H4 (cell line): Measurements from ENCODE around the gene PRKAG2. TPM values are rescaled to one million over a fixed set of nuclear protein-coding genes. Genes with fewer than 3 reads are reported as not detected.

ENCODE experiments used
- DNase-seq: peaks from one replicate; pipeline ENCODE4 v3.0.0-alpha.2; 2015; ENCODE audit warnings: low spot score
- total RNA-seq: library from RNA; depleted of rRNA; stranded (reverse); fragments of >200 nt; shearing (Covaris generic); gene quantifications from 2 replicates; pipeline ENCODE4 v1.2.3, GENCODE V29; 2014

The PRKAG2 gene
- total RNA-seq, 1 experiment from 2014 or later = 7.3 TPM

DNA sequence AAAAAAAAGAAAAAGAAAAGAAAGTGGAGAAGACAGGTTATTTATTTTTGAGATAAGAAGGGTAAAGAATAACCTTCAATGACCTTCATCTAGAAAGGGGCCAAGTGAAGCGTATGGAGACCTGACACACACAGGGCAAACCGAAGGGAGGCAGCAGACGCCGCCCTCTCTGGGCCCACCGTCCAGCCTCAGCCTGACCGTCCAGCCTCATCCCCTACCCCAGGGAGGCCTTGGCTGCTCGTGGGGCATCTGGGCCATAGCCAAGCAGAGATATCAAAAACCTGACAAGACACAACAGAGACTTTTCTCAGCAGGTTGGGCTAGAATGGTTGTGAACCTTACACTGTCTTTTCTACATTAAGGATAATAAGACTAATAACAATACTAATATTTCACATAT is 10.9 kb downstream of the PRKAG2 start:
- no peak for DNase-seq

DNA sequence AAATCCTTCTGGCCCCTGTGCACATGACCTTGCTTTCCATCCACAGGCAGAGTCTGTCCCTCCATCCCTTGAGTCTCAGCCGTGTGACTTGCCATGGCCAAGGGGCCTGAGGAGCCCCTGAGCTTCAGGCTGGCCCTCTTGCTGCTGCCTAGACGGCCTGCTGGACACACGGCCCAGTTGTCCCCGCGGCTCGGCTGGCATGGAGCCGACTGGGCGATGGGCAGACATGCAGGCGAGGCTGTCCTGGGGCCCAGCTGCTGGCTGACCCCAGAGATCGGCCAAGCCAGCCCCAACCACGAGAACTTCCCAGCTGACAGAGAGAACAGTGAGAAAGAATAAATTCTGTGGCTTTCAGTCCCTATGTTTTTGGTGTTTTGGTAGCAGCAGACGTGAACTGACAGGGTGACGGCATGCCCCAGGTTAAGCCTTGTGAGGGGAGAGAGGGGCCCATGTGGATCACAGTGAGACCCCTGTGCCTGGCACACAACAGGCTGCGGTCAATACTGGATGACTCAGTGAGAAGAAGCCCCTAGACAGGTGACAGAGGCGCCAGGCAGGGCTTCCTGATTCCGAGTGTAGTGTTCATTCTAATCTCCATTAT is 11.7 kb downstream of the PRKAG2 start:
- no peak for DNase-seq

DNA sequence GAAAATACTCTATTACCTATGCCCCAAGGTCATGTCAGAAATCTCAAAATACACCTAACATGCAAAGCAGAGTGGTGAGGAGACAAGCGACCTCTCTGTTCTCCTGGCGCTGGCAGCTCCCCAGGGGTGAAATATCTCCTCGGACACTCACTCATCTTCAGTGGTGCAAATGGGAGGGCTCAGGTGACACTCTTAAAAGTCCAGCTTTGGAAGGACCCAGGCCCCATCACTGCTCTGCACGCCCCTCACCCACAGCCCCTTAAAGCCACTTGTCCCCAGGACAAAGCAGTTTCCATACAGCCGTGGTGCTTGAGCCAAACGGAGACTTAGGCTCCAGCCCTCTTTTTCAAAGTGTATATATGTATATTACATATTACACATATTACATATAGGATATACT is 12.4 kb downstream of the PRKAG2 start:
- DNase-seq = no peak

DNA sequence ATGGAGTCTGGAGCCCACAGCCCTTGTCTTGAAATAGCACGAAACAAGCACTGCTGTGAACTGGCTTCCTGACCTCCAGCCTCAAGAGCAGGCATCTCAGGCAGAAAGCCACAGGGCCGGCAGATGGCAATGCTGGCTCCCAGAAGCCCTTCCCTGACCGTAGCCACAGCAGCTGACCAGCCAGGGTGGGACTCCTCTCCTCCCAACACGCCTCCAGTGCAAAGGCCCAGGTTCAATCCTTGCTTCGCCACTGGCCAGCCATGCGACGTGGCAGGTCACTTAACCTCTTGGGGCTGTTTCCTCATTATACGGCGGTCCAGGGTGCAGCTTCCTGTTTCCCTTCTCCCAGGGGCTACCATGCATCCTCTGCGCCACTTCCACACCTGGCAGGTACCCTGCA is 12.8 kb downstream of the PRKAG2 start:
- DNase-seq = no peak

DNA sequence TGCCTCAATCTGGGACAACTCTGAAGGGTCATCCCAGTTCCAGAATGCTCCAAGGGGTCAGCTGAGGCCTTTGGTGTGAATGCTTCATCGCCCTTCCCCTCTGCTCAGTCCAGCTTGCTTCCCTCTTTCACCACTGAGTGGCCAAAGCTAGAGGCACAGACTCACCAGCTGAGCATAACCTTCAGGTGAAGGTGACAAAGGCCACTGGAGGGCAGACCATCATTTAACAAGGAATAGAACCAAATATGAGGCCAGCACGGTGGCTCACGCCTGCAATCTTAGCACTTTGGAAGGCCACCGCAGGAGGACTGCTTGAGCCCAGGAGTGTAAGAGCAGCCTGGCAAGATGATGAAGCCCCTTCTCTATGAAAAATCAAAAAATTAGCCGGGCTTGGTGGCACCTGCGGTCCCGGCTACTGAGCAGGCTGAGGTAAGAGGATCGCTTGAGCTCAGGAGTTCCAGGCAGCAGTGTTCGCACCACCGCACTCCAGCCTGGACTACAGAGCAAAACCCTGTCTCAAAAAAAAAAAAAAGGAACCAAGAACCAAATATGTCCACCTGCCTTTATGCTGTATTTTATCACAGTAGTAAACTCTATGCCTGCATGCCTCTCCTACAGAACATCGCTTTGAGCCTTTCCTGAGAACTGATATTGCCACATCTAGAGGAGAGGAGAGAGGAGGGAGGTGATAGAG is 13.4 kb downstream of the PRKAG2 start:
- no peak for DNase-seq

DNA sequence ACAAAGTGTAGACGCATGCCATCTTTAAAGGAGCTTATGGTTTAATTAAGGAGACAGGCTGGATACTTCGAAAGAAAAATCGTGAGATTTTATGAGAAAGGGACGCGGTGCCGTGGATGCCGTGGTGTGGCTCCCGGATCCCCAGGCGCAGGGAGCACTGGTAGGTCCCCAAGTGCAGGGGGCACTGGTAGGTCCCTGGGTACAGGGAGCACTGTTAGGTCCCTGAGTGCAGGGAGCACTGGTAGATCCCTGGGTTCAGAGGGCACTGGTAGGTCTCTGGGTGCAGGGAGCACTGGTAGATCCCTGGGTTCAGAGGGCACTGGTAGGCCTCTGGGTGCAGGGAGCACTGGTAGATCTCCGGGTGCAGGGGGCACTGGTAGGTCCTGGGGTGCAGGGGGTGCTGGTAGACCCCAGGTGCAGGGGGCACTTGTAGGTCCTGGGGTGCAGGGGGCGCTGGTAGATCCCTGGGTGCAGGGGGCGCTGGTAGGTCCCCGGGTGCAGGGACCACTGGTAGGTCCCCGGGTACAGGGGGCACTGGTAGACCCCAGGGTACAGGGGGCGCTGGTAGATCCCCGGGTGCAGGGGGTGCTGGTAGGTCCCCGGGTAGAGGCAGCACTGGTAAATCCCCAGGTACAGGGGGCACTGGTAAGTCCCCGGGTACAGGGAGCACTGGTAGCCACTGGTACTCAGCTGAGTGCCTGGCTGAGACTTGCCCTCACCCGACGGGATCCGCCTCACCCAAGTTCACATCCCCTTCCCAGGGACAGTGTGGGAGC is 14.1 kb downstream of the PRKAG2 start:
- DNase-seq = no peak

DNA sequence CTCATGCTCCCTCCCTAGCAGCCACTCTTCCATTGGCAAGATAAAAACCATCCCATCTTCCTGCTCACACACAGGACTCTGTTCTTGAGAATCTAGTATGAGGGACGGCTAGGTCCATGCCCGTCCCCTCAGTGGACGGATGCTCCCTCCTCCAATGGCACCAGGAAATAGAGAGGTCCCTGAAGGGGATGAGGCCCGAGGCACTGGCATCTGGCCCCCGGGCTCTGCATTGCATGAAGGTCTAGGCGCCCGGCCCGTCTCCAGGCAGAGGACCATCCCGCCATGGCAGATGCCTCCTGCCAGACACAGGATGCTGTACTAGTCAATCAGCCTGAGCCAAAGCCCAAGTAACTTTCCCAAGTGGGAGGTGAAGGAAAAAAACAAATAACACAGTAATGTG is 15.0 kb downstream of the PRKAG2 start:
- no peak for DNase-seq

DNA sequence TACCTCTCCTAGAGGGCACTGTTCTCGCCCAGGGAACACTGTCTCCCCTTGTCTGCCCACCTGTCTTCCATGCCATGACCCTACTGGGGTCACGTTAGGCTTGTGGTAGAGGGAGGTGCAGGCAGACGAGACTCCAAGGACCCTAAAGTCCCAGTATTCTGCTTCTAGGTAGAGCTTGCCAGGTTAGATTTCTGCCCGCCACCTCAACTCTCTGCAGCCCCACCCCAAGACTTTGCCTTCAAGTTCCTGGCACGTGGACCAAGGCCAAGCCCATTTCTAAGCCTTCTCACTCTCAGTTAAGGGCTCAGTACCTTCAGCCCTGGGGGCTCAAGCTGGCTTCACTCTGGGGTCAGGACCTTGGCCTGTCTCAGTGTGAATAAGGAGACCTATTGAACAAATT is 16.1 kb downstream of the PRKAG2 start:
- no peak for DNase-seq

DNA sequence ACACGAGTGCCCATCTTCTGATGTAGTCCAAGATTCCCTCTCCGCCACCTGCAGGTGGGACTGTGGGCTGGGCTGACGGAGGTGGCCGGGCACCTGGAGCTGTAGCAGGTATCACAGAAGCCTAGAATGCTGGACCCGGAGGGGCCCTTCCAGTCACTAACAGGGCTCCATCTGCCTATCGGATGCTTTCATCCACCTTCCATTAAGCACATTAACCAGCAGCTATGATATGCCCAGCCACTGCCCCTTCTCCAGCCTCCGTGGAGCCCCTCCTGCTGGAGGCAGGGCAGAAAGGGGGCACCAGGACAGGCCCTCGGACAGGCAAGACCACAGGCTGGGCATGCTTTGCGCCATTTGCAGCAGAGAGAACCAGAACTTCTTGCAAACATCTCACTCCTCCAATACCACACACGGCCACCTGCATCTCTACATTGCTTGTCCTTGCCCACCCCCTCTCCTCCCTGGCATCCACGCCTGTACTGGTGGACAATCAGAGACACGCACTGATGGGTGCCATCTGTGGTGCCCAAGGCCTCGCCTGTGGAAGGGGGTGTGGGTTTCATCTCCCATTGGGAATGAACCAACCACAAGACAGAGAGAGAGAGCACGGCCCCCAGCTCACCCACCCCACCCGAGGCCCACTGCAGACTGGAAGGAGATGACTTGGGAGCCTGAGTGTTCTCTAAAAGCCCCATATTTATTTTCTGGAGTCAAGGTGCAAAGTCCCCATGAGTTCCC is 16.8 kb downstream of the PRKAG2 start:
- DNase-seq = no peak

DNA sequence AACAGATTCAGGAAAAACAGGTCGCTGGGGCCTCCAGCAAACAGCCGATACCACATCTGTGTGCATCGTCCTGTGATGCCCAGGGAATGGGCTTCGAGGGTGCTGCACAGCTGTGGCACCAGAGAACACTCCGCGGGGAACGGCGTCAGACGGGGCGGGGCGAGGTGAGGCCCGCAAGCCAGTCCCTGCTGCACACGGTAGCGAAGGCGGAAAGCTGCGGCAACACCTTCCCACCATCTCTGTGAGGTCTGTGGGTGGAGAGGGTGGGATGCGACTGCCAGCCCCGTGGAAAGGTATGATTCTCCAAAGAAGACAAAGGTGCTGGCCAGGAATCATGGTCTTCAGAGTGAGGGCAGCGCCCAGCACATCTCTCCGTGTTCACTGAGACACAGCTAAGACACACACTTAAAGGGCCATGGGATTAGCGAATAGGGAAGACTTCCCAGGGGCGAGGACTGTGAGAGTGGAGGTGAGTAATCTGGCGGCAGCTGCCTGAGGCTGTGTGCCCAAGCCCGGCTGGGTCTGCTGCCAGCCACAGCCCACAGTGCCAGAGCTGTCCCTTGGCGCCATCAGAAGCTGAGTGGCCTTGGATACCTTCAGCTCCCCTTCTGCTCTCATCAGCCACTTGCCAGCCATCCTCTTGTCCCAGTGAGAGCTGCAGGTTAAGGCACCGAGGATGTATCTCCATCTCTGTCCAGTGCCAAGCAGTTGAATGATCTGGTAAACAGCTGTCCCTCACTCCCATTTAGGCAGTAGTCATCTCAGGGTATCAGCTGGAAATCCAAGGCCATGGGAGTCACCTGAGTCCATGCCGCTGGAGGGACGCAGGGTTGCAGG is 17.6 kb downstream of the PRKAG2 start:
- no peak for DNase-seq

DNA sequence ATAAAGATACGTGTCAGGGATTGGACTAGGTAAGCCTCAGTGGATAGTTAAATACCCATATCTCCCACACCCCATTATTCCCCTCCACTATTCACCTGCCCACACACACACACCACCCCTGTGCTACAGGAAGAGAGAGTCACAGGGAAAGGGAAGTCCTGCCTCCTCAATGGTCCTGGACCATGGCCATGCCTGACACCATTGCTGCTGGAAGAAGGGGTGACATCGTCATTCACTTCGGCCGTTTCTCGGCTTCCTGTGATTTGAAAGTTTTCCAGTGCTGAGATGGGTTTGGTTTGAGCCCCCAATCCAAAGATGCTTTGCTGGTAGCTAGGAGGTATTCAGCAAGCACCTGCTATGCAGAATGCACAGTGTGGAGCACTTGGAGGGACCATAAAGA is 18.5 kb downstream of the PRKAG2 start:
- no peak for DNase-seq

DNA sequence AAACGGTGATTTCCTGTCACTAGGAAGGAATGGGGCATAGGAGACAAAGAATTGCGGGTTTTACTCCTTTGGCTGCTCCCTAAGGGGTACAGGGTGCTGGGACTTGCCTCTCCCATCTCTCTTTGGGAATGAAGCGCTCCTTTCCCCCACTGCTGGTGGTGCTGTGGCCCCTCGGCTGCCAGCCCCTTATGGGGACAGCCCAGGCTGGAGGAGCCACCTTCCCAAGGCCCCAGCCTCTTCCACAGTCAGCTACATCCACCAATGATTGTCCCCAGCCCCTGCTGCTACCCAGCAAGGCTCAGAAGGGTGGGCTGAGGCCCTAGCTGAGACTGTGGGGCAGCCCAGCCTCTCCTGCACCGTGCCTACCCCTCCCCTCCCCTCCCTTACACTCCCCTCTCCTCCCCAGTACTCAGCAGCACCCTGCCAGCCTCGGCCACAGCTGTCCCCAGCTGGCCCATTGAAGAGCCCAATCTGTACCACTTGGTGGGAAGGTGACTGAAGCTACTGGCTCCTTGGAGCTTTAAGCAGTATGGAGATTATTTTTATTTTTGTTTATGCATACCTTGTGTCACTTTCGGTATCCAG is 19.0 kb downstream of the PRKAG2 start:
- DNase-seq = no peak

DNA sequence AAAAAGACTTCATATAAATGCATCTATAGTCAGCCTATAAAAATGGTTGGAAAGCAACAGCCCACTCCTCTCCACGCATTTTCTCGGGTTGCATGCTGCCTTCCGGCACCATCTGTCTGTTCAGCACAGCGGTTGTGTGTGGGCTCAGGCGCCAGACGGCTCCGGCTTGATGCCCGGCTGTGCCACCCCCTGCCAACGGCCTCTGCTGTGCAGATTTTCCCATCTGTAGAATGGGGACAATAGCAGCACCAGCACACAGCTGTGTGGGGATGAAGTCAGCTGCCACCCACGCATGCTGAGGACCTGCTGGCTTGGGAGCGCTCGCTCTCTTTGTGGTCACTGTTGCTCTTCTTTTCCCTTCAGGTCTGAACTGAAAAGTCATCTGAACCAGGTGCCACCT is 19.5 kb downstream of the PRKAG2 start:
- no peak for DNase-seq

DNA sequence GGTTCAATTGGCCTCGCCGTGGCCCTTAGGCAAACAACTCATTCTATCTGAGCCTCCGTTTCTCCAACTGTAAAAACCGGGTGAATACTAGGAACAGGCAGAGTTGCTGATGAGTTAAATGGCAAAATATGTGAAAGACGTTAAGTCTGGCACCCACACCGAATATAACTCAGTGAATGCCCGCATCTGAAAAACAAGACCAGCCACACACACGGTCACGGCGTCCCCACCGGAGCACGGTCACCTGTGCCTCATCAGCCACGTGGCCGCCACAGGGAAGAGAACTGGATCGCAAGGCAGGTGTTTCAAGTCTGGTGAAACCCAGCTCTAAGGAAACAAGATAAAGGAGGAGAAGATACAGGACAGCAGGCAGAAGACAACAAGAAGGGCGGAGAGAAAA is 20.4 kb downstream of the PRKAG2 start:
- DNase-seq = no peak

DNA sequence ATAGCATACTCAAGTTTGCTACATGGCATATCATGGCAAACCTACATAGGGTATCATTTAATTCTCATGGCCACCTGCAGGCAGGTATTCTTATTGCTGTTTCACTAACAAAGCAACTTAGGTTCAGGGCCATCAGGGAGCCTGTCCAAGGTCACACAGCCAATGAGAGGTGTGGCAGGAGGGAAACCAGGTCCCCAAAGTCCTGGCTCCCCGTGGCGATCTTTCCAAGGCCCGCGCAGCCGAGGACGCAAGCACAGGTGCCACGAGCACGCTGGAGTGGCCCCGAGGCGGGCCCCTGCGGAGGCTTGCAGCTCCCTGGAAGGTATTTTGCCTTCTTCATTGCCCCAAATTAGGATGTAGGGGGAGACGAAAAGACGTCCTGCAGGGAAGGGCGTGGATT is 20.8 kb downstream of the PRKAG2 start:
- DNase-seq = no peak

DNA sequence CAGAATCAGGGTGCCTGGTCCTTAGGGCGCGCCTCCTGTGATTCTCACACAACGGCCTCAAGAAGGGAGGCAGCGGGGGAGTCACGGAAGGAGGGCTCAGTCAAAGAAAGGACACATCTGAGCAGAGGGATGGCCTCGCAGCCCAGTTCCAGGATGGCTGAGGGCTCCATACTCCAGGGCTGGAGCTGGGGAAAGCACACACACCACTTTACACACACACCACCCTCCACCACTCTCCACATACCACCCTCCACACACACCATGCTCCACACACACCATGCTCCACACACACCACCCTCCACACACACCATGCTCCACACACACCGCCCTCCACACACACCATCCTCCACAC is 22.2 kb downstream of the PRKAG2 start:
- no peak for DNase-seq

DNA sequence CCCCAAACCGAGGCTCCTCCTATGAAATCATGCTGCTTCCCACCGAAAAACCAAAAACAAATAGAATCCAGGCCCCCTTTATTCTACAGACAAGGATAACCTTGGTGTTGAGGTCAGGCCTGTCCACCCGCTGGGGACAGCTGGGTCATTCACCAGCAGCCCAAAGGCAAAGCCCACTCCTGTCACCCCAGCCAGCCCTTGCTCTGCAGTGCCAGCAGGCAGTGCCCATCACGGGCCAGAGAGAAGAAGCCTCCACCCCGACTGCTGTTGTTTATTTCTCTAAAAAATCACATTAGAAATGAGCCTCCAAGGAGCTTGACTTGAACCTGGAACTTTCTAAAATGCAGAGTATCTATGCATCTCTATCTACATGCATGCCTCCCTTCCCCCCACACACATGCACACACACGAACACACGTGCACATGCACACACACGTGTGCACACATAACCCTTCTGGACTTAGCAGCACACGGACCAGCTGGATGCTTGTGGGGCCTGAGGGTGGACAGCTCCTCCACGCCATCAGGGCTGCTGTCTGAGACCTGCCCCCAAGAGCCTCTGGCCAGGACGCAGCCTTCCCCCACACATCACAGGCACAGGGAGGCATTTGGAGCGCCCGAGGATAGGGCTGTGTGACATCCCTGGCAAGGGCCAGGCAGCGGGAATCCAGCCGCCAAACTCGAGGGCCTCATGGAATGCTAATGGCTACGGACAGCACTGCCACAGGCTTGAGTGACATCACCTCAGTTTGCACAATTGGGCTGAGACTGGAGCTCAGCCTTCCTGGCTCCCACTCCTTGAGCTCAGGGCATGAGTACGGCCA is 22.8 kb downstream of the PRKAG2 start:
- no peak for DNase-seq

DNA sequence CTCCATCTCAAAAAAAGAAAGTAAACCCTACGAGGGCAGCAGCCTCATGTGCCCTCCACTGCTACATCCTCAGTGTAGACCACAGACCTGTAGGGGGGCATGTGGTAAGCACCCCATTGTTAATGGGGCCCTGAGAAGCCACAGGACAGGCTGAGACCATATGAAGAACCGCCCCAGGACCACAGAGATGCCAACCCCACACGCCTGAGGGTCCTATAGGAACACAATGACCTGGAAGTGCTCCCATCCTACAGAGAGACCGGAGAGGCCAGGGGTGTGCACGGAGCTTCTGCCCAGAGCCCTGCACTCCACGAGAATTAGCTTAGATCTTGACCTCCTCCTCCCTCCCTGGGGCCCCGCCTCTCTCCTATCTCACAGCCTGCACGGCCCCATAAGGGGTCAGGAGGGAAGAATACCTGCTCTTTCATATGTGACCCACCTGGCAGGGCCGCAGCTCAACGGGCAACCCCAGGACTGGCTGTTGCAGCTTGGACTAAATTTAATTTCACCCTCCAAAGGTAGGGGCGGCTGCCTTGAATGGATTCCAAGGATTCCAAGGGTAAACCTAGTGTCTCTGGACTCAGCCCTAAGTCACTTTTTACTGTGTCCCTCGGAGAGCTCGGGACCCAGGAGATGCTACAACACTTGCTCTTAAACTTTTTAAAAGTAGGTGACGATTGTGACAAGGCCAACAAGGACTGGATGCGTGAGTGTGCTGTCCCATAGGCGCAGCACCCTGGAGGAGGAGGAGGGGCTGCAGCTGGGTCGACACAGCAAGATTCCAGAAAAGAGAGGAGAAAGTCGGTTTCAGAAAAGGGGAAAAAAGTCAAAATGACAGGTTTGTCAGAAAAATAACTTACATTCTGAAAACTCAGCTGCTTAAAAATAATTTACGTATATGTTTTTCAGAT is 24.2 kb downstream of the PRKAG2 start:
- DNase-seq = no peak

DNA sequence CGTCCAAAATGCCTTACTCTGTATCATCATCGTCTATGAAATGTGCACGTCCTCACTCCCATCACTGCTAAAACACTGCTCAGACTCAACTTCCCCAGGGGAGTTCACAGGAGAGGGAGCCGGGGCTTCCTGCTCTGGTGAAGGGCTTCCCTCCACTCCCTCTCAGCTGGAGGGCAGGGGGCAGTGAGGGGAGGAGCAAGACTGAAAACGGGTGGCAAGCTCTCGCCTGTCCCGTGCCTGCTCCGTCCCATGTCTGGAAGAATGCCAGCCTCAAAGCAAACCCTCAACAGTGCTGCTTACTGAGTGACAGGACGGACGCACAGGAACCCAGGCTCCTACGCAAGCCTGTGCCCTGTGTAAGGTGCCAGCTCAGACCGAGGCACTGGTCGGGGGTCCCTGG is 25.1 kb downstream of the PRKAG2 start:
- DNase-seq = no peak
